22Rv1 (cell line): ENCODE data around the gene IGFBP5.

Source experiments
- H3K27ac ChIP-seq: fragments of 450-650 bp; 2 replicates; pipeline ENCODE4 v1.5.1; 2017
- ZFX ChIP-seq: fragments of 450-650 bp; IDR thresholded peaks from 2 replicates; pipeline ENCODE4 v1.6.1; 2017; ENCODE audit warnings: antibody characterized with exemption, borderline replicate concordance
- TF ChIP-seq, protein P1 (sequence below): fragments of 450-650 bp; IDR thresholded peaks from 2 replicates; pipeline ENCODE4 v1.5.1; 2017; ENCODE audit warnings: mild to moderate bottlenecking

The IGFBP5 gene

DNA sequence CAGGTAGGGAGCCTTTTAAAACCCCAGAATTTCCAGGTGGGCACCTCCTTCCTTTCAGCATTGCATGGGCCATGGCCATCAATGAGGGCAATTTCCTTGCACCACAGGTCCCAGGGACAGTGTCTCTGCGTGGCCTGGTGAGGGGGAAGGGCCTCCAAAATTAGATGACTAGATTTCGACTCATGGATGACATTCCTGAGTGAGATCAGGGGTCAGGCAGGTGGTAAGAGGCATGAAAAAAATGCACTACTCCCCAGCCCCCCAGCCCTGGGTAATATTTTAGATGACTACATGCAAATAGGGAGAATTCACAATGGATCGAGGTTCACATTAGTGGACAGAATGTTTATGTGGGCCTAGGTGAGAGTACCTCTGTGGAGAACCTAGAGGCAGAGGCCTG lies 19.0 kb upstream of the IGFBP5 start:
- no peak overlapping the region for H3K27ac ChIP-seq
- no peak for TF ChIP-seq ZFX

DNA sequence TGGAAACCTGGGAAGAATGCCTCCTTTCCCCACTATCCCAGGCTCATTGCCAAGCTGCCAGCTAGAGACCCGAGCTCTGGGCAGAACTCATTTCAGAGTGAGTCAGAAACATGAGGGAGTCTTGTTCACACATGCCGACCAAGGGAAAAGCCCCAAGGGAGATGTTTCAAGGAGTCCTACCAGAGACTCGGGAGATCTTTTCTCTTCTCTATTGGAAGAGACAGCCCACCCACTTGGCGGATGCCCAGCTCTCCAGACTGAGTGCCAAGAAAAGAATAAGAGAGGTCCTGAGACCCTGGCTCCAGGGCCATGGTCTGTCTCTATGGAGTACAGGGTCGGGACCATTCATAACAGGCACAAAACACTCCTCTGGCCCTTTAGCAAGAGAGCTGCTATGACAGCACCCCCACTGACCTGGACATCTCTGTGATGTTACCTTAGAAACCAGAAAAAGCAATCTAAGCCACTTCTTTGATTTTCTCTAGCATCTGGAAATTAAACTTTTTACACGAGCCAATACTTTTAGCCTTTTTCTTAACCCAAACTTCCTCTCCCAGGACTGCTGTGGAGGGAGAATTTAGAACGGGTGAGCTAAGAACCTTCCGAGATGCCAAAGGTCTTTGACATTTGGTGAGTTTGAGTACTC lies 18.5 kb upstream of the IGFBP5 start:
- TF ChIP-seq, protein P1, sequence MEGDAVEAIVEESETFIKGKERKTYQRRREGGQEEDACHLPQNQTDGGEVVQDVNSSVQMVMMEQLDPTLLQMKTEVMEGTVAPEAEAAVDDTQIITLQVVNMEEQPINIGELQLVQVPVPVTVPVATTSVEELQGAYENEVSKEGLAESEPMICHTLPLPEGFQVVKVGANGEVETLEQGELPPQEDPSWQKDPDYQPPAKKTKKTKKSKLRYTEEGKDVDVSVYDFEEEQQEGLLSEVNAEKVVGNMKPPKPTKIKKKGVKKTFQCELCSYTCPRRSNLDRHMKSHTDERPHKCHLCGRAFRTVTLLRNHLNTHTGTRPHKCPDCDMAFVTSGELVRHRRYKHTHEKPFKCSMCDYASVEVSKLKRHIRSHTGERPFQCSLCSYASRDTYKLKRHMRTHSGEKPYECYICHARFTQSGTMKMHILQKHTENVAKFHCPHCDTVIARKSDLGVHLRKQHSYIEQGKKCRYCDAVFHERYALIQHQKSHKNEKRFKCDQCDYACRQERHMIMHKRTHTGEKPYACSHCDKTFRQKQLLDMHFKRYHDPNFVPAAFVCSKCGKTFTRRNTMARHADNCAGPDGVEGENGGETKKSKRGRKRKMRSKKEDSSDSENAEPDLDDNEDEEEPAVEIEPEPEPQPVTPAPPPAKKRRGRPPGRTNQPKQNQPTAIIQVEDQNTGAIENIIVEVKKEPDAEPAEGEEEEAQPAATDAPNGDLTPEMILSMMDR: no peak
- TF ChIP-seq ZFX: no peak
- no peak overlapping the region for H3K27ac ChIP-seq

DNA sequence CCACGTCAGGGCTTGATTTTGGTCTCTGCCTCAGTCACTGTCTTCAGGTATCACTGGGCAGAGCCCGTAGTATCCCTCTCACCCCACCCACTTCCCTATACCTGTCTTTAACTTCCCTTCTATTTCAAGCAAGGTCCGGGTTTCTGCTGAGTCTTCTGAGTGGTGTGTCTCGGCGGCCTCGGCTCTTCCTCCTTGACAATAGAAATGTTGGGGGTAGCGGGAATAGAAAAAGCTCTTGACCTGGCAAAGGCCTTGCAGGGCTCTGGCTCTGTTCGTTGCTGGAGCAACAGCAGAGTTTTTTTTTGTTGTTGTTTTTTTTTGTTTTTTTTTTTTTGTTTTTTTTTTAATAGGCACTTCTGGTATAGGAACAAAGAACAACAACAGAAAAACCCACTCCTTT lies 16.0 kb upstream of the IGFBP5 start:
- TF ChIP-seq, protein P1: no peak
- TF ChIP-seq ZFX: no peak
- H3K27ac ChIP-seq: no peak overlapping the region

DNA sequence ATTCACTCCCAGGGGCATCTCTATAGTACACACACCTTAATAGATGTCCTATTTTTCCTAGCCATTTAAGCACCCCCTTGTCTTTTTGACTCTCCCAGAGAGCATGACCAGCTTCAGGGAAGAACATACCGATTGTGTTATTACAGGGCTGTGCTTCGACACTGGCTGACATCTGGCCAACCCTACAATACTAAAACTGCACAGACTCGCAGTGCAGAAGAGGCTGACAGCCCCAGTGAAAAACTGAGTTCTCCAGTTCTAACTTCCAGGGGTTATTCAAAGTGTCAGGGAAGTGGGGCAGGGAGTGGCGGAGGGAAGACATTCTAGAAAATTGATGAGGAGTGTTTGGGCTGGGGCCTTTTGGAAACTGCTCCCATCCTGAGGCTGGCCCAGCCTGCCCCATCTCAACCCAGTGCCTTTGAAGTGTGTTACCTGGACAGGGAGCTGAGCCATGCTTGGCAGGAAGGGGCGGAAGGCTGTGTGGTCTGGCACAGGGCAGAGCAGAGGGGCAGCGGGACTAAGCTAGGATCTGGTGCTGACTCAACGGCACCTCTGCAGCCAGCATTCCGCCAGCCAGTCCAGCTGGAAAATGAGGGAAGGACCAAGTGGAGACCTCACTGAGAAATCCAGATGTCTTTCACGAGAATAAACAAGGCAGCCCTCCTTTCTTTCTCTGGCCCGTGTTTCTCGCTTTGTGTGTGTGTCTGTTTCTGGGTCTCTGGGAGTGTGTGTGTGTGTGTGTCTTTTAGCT lies 15.4 kb upstream of the IGFBP5 start:
- no peak overlapping the region for H3K27ac ChIP-seq
- no peak for TF ChIP-seq ZFX
- TF ChIP-seq, protein P1: no peak

DNA sequence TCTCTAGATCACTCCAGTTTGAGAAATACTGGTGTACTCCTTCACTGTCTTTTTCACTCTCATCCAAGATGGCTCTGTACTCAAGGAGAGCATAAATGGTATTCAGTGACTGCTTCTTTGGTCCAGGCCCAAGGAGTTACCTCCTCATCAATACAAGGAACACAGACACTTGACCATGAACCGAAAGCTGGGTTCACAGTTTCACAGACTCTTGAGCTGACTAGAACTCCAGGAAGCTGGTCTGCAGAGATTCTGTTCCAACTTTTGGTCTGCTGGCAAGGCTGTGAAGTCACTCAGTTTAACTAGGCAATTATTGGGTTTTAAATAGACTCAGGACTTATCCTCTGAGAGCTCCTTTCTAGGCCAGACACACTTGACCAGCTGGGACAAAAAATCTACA lies 7.4 kb upstream of the IGFBP5 start:
- H3K27ac ChIP-seq: no peak overlapping the region
- TF ChIP-seq, protein P1: no peak
- no peak for TF ChIP-seq ZFX

DNA sequence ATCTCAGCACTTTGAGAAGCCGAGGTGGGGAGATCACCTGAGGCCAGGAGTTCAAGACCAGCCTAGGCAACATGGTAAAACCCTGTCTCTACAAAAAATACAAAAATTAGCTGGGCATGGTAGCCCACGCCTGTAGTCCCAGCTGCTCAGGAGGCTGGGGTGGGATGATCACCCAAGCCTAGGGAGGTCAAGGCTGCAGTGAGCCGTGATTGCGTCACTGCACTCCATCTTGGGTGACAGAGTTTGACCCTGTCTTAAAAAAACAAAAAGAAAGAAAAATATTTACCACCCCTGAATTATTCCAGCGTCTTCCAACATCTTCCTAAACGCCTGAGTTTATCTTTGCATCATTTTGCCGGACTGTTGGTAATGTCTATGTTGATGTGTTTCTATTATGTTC lies 6.2 kb upstream of the IGFBP5 start:
- no peak overlapping the region for H3K27ac ChIP-seq
- no peak for TF ChIP-seq ZFX
- TF ChIP-seq, protein P1: no peak

DNA sequence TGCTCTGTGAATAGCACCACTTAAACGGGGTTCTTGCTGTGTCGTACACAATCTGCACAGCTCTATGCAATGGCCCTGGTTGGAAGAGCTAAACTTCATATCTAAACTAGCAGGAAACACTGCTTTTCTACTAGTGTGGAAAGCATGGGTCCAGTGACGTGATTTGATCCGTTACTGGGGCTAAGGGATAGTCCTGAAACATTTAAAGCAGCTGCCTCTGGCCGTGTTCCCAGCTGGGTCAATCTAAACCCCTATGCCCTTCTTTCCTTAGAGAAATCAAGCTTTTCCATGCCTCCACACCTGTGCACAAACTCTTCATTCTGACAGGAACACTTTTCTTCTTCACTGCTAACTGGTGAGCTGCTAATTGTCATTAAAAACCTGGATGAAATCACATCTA lies 5.4 kb upstream of the IGFBP5 start:
- no peak overlapping the region for H3K27ac ChIP-seq
- TF ChIP-seq, protein P1: no peak
- TF ChIP-seq ZFX: no peak
